ENCODE results near the gene SMS. TPM values are rescaled to one million over a fixed set of nuclear protein-coding genes. Genes with fewer than 3 reads are reported as not detected.

The SMS gene
- total and polyA plus RNA-seq, 2 of the 4 experiments (the other 2 are of a cell fraction), result 176 to 230 TPM

GRCh38 chrX:22012051-22012450 is 71.5 kb downstream of the SMS start:
- intact Hi-C loops (cut with micrococcal nuclease), result no loop called here
- TF ChIP-seq MAZ (IDR thresholded peaks at IDR 0.05; ENCODE audit: borderline replicate concordance, low read depth, low read length) (no peak), RCOR1 (IDR thresholded peaks at IDR 0.05; ENCODE audit: insufficient replicate concordance, low read length) (no peak), NFE2L2 (IDR thresholded peaks at IDR 0.05; ENCODE audit: low read depth, low read length) (no peak), CEBPB (IDR thresholded peaks at IDR 0.05; ENCODE audit: low read depth, low read length) (no peak), RAD21 (IDR thresholded peaks at IDR 0.05; ENCODE audit: low read length) (no peak), MXI1 (IDR thresholded peaks at IDR 0.05; ENCODE audit: borderline replicate concordance, low read depth, low read length) (no peak), POLR2A (IDR thresholded peaks at IDR 0.05; ENCODE audit: low read depth, low read length) (no peak), FOS (IDR thresholded peaks at IDR 0.05; ENCODE audit: low read depth, low read length) (no peak), CTCF (conservative IDR thresholded peaks at IDR 0.05; ENCODE audit: low read depth, low read length) (no peak), BHLHE40 (IDR thresholded peaks at IDR 0.05; ENCODE audit: low read depth, low read length) (no peak), CHD1 (IDR thresholded peaks at IDR 0.05; ENCODE audit: low read depth, low read length) (no peak), SMC3 (IDR thresholded peaks at IDR 0.05; ENCODE audit: low read depth, low read length) (no peak), RFX5 (IDR thresholded peaks at IDR 0.05; ENCODE audit: low read depth, low read length) (no peak)
- TF ChIP-seq, protein P1, sequence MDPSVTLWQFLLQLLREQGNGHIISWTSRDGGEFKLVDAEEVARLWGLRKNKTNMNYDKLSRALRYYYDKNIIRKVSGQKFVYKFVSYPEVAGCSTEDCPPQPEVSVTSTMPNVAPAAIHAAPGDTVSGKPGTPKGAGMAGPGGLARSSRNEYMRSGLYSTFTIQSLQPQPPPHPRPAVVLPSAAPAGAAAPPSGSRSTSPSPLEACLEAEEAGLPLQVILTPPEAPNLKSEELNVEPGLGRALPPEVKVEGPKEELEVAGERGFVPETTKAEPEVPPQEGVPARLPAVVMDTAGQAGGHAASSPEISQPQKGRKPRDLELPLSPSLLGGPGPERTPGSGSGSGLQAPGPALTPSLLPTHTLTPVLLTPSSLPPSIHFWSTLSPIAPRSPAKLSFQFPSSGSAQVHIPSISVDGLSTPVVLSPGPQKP (IDR thresholded peaks at IDR 0.05; ENCODE audit: borderline replicate concordance, low read depth, low read length), result no peak
- TF ChIP-seq, protein P2, sequence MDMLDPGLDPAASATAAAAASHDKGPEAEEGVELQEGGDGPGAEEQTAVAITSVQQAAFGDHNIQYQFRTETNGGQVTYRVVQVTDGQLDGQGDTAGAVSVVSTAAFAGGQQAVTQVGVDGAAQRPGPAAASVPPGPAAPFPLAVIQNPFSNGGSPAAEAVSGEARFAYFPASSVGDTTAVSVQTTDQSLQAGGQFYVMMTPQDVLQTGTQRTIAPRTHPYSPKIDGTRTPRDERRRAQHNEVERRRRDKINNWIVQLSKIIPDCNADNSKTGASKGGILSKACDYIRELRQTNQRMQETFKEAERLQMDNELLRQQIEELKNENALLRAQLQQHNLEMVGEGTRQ (IDR thresholded peaks at IDR 0.05; ENCODE audit: low read depth, low read length), result no peak
- no peak overlapping the region for H3K4ac ChIP-seq (ENCODE audit: low read depth, low read length)
- H3K23ac ChIP-seq (ENCODE audit: low read depth, low read length), result no peak overlapping the region
- POLR2A ChIA-PET (ENCODE audit: unreplicated experiment), result interaction anchor here (1.1 kb wide), 1 partner anchor 606 kb away, joined by 9 read pairs; no protein-coding TSS in a partner anchor
- H3K79me1 ChIP-seq (ENCODE audit: low read depth in 1 of 2, low read length in 2 of 2), result no peaks in the 10 kb centered on the region
- H4K20me1 ChIP-seq (ENCODE audit: insufficient read depth, low read length), result no peaks in the 10 kb centered on the region
- H3K4me1 ChIP-seq (ENCODE audit: control insufficient read depth, insufficient read depth, low read length), result no peaks in the 10 kb centered on the region
- dilution Hi-C loops (cut with HindIII; ENCODE audit: low sequenced_read_pairs, unreplicated experiment), result no loop called here
- no peak overlapping the region for H2BK15ac ChIP-seq (ENCODE audit: low read depth, low read length)
- CTCF ChIA-PET, result no interaction called here
- H2BK120ac ChIP-seq (ENCODE audit: low read depth, low read length), result no peak overlapping the region
- DNase-seq, result no peak
- no peak overlapping the region for H3K18ac ChIP-seq (ENCODE audit: low read depth, low read length)
- no CpG with 5 or more reads among the region's 5 CpGs for WGBS, 2 experiments (ENCODE audit: extremely low coverage in 2 of 2, insufficient read length in 1 of 2)
- H3K27me3 ChIP-seq (ENCODE audit: control insufficient read depth, insufficient read depth, low read length), result no peaks in the 10 kb centered on the region
- H3K14ac ChIP-seq (replicated peaks; ENCODE audit: low read depth, low read length), result no peak overlapping the region
- H4K8ac ChIP-seq (ENCODE audit: low read depth in 2 of 2, low read length in 2 of 2), result no peak overlapping the region
- no peaks in the 10 kb centered on the region; the same call in 1 of the 2 replicates for H3K36me3 ChIP-seq (ENCODE audit: control insufficient read depth, insufficient read depth, low read length)
- H3K27ac ChIP-seq (ENCODE audit: insufficient read depth, low read length), result no peak overlapping the region
- no peak overlapping the region for H3K4me2 ChIP-seq (ENCODE audit: low read depth, low read length)
- no peak overlapping the region for H2BK5ac ChIP-seq (ENCODE audit: low read depth, low read length, poor library complexity, severe bottlenecking)
- H2AK5ac ChIP-seq (ENCODE audit: low read depth, low read length), result no peak overlapping the region
- H3K56ac ChIP-seq (ENCODE audit: extremely low read depth, insufficient read depth, low read length), result no peak overlapping the region
- H3K4me3 ChIP-seq (ENCODE audit: insufficient read depth, low read depth, low read length), result no peak overlapping the region
- H3K9me3 ChIP-seq (ENCODE audit: control insufficient read depth, insufficient read depth, low read length), result no peaks in the 10 kb centered on the region
- H2AK9ac ChIP-seq (replicated peaks; ENCODE audit: low read depth, low read length, poor library complexity), result no peak overlapping the region
- no TSS peak for BruUV-seq (replicated peaks)
- H4K5ac ChIP-seq (ENCODE audit: low read depth, low read length), result no peak overlapping the region
- ATAC-seq (ENCODE audit: low read depth), result no peak
- in situ Hi-C loops (cut with MboI; ENCODE audit: low sequenced_read_pairs), result no loop called here
- H2BK20ac ChIP-seq (ENCODE audit: low read depth, low read length), result no peak overlapping the region
- H2AFZ ChIP-seq (replicated peaks; ENCODE audit: low read length, poor library complexity), result no peak overlapping the region
- H3K9ac ChIP-seq (ENCODE audit: low read depth, low read length), result no peak overlapping the region
- H3K9me1 ChIP-seq (ENCODE audit: insufficient read depth, low read length), result no peaks in the 10 kb centered on the region; the same call in 1 of the 2 replicates
- H4K91ac ChIP-seq (ENCODE audit: insufficient read depth, low read depth, low read length), result no peak overlapping the region
